HG02973 (cell line): ENCODE results near the gene ACY1.

Experiments
- ATAC-seq: cut with Tn5 transposase; IDR thresholded peaks from one replicate; pipeline ENCODE4 v1.9.1; 2021; ENCODE audit warnings: moderate library complexity; ENCODE audit not compliant: unreplicated experiment

ACY1 gene

DNA sequence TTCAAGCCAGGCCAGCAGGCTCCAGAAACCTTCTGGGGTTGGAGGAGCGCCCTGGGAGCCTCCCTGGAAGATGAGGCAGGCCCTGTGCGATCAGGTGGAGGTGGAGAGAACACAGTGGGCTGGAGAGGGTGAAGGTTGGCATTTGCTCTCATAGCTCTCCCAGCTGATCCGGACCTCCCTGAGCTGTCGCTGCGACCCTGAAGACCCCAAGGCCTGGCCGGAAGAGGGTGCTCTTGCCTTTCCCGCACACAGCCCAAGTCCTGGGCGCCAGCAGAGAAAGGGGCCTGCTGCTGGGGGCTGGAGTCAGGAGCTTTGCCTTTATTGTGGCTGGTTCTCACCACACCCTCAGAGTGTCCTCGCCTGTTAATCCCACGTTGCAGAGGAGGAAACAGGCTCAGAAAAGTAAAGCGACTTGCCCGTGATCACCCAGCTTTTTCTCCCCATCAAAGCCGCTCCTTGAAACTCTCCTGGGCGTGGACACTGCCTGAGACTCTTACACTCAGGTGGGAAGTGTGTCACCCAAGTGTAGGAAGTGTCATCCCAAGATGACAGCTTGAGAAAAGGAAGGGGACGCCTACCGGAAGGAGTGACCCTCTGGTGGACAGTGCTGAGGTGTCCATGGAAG lies 20.9 kb downstream of the ACY1 start:
- no peak for ATAC-seq

DNA sequence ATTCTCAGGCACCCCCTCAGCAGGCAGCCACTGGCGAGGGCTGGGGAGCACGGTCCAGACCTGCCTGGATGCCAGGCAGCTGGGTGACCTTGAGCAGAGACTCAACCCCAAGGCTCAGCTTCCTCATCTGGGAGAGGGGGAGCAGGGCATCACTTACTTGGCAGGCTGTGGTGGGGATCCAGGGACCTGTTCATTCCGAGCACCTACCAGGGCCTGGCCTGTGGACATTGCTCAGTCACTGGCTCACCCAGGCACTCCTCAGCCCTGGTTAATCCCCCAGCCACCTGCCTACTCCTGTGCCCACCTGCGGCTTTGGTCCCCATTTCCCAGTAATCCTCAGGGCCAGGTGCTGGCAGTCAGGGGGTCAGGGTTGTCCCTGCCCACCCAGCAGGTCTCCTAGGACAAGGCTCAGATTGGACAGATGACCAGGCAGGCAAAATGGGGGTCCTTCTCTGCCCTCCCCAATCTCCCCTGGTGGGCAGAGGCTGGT lies 21.6 kb downstream of the ACY1 start:
- ATAC-seq, result no peak

DNA sequence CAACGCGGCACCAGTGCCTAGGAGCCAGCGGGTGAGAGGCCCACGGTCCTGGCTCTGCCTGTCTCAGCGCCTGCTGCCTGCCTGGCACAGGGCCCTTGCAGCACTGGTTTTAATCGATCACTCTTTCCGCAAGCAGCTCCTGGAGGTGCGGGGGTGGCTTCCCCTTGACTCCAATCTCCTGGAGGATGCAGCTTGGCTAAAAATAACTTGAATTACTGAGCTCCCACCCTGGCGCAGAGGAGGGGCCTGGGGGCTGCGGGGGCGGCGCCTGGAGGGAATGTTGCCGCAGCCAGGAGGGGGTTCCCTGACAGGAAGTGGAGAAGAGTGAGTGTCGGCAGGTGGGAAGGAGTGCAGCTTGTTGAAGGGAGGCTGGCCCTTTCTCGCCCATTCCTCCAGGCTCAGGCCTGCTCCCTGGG lies 22.2 kb downstream of the ACY1 start:
- ATAC-seq, result no peak

DNA sequence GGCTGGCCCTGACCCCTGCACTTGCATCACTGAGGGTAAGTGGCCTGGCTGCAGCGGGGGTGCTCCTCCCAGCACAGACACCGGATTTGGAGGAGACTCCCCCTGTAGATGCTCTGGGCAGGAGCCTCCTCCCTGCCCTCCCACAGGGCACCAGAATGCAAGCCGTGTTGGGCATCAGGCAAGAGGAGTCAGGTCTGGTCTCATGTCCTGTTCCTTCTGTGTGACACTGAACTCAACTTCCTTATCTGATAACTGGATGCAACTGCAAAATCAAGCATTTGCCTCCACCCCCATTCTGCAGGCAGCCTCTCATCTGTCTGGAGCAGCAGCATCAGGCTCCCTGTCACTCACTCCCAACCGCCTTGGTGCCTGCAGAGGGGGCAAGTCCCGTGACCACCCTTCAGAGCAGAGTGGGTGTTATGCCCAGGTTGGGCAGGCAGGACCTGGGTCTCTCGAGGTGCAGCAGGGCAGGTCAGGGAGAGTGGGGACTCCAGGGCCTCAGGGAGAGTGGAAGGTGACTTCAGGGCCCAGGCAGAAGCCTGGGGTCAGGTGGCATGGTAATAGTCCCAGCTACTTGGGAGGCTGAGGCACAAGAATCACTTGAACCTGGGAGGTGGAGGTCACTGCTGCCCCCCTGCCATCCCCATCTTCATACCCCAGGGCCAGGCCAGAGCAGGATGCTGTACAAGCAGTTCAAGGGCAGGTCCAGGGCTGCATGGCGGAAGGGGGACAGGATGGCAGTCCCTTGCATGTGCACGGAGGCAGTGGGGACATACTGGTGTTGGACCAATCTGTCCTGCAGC lies 22.9 kb downstream of the ACY1 start:
- no peak for ATAC-seq

DNA sequence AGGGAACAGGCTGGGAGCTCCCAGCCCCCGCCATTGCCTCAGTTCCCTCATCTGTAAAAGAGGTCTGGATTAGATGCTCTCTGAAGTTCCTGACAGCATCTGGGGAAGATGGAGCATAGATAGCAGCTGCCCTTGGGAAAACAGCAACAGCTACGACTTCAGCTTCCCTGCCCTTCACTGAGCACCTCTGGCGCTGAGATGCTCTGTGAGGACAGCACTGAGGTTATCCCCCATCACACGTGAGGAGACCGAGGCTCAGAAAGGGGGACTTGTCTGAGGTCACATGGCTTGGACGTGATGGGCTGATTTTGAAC lies 23.4 kb downstream of the ACY1 start:
- no peak for ATAC-seq

DNA sequence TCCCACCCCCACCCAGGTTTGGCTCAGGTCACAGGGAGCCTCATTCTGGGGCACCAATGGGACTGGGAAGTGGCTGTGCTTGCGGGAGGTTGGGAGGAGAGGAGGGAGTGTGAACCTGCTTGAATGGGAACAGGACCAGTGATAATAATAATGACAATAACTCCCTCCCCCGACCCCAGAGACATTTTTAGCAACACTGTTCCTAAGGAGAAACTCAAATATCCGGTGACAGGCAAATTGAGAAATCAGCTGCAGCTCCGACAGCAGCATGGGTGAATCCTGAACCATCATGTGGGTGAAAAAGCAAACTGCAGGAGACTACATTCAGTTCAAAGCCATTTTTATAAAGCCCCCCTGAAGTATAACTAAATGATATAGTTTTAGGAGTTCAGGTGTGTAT lies 24.0 kb downstream of the ACY1 start:
- ATAC-seq, result no peak

DNA sequence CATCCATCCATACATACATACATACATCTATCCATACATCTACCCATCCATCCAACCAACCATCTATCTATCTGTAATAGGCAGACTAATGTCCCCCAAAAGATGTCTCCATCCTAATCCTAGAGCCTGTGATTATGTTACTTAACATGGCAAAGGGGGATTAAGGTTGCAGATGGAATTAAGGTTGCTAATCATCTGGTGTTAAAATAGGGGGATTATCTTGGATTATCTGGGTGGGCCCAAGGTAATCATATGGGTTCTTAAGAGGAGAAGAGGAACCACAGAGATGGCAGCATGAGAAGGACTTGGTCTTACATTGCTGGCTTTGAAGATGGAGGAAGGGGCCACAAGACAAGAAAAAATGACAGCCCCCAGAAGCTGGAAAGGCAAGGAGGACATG lies 27.1 kb downstream of the ACY1 start:
- ATAC-seq, result no peak

DNA sequence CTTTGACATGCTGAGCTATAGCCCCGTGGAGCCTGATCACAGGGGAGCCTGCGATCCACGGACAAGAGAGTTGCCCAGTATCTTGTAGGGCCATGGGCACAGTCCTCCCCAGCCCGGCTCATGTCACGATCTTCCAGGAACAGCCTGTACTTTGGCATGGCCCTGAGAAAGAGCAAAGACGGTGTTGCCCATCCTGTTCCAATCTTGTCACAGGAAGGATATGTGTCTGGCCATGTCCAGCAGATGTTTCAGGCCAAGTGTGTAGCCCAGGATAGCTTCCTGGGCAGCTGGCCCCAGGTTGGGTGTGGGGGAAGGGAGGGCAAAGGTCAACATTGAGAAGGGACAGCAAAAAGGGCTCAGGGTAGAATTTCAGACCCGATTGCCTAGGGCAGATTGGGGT lies 29.4 kb downstream of the ACY1 start:
- no peak for ATAC-seq

DNA sequence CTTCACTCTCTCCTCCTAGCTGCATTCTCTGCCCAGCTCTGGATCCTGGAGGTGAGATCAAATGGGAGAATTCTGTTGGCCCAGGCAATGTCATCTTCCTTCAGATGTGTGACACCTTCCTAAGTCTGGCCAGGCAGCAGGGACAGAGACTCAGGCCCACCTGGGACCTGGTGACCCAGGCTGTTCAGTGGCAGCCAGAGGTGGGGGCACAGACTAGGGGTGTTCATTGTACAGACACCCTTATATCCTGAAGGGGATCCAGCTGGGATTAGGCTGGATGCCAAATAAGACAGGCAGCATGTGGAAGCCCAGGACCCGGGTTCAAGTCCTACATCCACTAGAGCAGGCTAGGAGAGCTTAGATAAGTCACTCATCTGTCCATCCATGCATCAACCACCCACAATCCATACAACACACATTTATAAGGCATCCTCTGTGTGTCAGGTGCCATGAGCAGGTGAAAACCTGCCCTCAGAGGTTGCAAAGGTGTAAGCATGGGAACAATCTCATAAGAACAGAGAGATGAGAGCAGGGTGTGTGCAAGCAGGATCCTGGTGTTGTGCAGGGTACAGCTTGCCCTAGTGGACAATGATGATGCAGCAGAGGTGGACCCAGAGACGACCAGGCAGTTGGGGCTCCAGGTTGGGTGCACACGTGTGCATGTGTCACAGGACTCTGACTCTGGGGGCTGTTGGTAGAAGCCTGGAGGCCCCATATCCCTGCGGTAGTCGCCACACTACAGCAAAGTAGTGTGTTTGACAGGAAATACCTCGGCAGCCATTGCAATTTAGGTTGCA lies 30.7 kb downstream of the ACY1 start:
- ATAC-seq, result no peak

DNA sequence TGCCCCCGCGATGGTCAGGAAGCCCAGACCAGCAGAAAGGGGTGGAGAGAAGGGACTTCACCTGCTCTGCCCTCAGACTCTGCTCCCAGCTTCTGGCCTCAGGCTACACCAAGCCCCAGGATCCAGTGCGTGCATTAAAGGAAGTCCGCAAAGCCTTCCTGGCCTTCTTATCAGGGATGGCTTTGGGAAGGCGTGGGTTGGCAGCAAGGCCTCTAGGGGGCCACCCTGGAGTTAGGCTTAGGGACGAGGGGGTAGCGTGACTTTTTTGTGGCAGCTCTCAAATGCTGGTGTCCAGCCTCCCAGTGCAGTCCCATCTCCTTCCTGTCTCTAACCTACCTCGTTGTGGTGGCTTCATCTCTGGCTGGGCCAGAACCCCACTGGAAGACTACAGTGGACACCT lies 31.3 kb downstream of the ACY1 start:
- ATAC-seq, result no peak

DNA sequence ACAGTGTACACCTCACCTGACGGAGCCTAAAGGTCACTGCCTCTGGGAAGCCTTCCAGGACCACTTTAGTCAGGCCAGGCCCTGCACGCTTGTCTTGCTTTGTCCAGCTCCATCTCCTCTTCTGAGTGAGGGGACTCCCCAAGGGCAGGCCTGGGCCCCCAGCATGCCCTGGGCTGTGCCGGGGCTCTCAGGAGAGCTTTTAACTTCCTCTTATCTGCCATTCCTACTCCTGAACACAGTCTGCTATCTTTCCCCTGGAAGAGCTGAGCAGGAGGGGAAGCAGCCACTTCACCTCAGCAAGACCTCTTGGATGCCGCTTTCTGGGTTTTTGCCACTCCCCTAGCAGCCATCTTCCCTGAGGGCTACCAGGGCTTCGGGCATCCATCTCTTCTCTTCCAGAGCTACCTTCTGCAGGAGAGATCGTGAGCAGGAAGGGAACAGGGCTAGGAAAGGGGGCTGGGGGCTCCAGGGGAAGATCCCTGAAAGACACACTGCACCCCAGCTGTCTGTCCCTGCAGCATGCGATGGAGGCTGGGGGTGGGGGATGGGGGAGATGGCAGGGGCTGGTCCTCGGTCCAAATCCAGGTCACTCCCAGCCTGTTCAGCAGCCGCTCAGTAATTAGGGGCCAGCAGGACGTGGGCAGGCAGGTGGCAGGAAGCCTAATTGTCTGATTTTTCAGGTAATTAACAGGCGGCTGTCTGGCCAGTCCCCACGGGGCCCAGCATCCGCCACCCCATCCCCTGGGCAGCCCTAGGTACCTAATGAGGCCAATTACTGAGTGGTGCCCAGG lies 32.3 kb downstream of the ACY1 start:
- no peak for ATAC-seq

DNA sequence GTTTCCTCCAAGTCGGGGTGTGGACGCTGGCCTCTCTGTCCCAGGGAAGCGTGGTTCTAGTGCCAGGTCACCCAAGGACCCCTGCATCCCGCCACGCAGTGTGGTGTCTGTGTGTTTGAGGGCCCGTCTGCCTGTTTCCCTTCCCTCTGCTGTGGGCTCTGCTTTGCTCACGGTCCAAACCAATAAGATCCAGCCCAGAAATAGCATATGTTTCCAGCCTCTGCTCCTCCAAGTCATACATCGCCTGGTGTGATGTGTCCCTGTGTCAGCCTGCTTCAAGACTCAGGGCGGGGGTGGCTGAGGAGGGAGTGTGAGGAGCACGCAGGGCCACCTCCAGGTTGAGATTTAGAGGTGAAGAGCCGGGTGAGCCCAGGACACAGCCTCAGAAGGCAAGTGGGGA lies 34.3 kb downstream of the ACY1 start:
- ATAC-seq, result no peak

DNA sequence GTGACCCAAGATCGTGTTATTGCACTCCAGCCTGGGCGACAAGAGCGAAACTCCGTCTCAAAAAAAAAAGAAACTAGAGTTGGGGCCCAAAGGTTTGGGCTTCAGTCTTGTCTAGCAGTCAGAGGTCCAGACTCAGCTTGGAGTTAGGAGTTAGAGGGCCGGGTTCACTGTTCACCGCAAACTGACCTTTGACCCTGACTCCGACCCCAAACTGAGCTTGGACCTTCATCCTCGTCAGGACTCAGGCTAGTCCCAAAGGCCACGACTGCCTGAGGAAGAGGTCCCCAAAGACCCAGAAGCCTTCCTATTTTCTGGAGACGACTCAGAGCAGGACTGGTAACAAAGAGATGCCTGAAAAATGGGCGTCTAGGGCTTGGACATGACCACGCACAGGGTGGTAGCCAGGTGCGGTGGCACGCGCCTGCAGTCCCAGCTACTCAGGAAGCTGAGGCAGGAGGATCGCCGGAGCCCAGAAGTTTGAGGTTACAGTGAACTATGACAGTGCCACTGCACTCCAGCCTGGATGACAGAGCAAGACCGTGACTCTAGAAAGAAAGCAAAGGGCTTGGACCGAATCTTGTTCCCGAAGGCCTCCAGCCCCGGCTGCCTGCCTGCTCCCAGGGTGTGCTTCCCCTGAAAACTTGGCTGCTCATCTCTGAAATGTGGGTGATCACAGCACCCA lies 35.1 kb downstream of the ACY1 start:
- ATAC-seq, result no peak

DNA sequence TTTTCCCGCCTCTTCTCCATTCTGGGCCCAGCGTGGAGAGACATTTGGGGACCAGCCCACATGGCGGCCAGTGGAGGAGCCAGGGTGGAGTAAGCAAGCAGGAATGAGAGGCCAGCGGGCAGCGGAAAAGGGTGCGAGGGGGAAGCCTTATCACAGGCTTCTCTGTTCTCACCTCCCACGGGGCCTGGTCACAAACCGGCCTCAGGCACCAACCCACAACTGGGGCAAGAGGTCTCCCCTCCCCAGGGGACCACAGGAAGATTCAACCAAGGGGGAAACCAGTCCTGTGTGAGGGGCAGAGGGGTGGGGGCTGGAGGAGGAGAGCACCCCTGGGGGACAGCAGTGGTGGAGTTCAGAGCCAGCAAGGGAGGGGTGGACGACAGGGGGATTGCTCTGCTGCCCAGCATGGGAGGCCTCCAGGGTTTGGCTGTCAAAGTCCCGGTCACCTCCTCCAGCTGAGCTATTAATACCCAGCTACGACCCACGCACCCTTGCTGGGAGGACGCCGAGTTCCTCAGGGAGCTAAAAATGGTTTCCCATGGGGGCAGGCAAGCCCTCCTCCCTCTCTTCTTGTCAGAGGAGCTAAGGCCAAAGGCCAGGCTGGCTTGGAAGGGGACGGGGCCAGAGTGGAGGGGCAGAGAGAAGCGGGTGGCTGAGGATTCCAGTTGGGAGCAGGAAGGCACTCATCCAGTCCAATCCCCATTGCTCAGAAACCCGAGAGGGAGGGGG lies 36.2 kb downstream of the ACY1 start:
- no peak for ATAC-seq

DNA sequence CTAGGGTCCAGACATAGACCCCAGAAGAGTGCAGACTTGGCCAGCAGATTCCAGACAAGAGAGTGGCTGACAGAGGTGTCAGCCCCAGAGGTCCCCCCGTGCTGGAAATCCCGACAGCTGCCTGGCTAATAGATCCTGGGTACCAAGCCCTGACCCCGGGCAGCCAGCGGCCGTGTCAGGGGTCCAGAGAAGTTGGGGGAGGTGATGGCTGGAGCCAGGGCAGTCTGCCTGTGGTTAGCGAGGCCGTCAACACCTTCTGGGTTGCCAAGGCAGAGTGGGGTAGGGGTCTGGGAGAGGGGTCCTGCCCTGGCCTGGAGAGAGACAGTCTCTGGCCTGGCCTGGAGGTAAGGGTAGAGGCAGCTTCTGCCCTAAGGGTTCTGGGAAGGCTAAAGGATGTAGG lies 37.5 kb downstream of the ACY1 start:
- ATAC-seq, result no peak

DNA sequence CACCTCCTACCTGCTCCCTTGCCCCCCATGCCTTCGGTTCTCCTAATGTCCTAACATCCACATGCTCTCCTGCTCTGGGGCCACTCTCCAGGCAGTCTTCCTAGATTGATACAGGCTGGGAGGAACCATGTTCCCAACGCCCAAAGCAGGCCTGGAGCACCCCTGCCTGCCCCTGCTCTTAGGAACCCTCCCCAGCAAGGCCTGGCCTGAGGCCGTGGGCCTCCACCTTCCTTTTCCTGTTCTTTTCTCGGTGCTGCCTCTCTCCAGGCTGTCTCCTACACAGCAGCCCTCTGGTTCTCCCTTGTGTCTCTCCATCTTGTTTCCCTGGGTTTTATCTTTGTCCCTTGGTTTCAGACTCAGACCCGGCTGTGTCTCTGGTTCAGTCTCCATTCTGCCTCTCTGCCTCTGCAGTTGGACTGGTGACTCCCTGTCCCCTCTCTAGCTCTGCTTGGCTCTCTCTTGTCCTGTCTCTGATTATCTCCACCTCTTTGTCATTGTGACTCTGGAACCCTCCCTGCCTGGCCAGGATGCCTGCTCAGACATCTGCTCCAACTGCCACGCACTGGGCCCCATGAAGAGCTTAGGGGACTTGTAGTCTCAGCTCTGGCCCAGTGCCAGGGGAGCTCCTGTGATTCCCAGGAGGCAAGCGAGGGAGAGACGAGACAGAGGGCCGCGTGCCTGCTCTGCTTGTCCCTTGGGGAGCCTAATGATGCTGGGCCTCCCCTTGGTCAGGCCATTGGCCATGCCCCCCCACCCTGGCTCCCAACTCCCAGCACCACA lies 38.3 kb downstream of the ACY1 start:
- no peak for ATAC-seq

DNA sequence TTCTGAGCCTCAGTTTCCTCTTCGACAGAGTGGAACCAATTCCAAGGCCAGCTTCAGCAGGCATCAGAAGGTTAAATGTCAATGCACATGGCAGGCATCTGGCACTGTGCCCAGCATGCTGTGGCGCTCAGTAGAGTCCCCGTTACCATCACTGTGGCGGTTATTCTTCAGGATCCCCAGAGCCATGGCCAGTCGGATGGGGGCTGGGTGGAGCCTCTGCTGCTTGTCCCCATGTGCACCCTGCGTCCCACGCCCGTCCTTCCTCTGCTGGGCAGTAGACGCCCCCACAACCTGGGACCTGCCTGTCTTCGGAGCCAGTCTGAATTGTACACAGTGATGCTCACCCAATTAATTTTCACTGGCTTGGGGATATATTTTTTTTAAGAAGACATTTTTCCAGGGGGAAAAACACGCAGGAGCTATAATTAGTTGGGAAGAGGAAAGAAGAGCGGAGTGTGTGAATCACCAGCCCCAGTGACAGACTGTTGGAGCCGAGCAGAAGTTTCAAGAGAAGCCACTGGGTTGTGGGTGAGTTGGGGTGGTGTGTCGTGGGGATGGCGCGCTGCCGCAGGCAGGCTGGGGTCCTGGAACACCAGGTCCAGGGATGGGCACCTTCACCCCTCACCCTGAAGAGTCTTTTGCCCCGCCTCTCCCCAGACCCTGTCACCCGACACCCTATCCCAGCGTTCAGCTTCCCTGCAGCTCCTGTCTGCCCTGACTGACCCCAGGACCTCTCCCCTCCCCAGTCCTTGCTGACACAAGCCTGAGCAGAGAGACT lies 39.2 kb downstream of the ACY1 start:
- no peak for ATAC-seq

DNA sequence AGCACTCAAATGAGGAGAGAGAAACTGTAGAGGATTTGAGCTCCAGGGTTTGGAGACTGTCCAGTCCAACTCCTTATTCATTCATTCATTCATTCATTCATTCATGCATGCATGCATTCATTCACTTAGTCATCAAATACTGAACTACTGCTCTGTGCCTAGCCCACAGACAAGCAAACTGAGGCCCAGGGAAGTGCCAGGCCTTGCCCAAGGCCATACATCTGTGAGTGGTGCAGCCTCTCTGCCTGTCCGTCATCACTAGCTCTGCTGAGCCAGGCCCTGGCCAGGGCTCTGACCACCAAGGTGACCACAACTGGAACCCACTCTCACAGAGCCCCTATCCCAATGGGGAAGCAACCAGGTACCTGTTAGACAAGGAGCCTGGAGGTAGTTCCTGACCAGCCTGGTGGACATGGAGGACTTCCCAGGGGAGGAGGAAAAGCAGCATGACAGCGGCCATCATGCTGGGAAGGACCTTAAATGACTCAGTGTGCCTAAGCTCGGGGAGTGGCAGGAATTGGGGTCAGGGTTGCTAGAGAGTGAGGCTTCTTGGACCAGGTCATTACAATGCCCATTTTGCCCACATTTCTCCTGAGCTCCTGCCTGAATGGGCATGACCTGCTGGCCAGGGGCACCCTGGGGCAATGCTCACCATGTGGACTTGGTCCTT lies 39.9 kb downstream of the ACY1 start:
- ATAC-seq, result no peak
